Suprapubic skin (tissue), 4 donors: Measurements from ENCODE around the gene NPR2.

Source experiments
- EP300 ChIP-seq: sonication (generic); formaldehyde crosslinking; IDR thresholded peaks from one replicate; pipeline ENCODE4 v1.6.1; 2017; ENCODE audit warnings: antibody characterized with exemption
- POLR2A ChIP-seq, 2 donors: fragments of 450-650 bp; IDR thresholded peaks; one replicate each; pipeline ENCODE4 v1.6.1; 2017; ENCODE audit warnings: antibody characterized with exemption in 2 of 2, mild to moderate bottlenecking in 2 of 2, moderate library complexity in 2 of 2
- POLR2AphosphoS5 ChIP-seq, 3 donors: sonication (generic); formaldehyde crosslinking; IDR thresholded peaks; one replicate each; pipeline ENCODE4 v1.6.1; 2017; ENCODE audit warnings: antibody characterized with exemption in 3 of 3
- TF ChIP-seq, protein P1 (sequence below), 2 donors: fragments of 200-600 bp in 1 of 2; fragments of 450-650 bp in 1 of 2; sonication (generic) in 1 of 2; IDR thresholded peaks; one replicate each; pipeline ENCODE4 v1.5.1; 2016 to 2019; ENCODE audit warnings: antibody characterized with exemption in 2 of 2, mild to moderate bottlenecking in 1 of 2, moderate library complexity in 1 of 2

DNA sequence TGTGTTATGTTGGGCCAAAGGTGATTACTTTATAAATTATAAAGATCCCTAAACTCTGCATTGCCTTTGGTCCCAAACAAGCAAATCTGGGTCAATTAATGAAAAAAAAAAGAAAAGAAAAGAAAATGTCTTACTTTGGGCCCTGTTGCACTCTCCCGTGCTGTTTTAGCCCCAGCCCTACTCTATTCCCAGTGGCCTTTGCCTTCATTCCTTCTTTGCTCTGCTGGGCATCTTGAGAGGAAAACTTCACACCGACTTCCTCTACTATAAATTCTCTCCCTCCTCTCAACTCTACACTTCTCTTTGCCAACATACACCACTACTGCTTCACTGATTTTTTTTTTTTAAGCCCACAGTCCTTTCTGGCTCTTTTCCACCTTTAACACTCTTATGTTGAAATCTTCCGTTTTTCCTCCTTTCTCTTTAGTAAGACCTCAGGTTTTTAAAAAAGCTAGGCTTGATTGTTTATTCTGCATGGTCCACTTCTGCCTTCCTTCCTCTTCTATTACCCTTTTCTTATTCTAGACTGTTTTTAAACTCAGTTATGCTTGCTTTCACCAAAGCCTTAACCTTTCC is 32.8 kb upstream of the NPR2 start:
- TF ChIP-seq POLR2A (IDR thresholded peaks at IDR 0.05): no peak
- TF ChIP-seq, protein P1, sequence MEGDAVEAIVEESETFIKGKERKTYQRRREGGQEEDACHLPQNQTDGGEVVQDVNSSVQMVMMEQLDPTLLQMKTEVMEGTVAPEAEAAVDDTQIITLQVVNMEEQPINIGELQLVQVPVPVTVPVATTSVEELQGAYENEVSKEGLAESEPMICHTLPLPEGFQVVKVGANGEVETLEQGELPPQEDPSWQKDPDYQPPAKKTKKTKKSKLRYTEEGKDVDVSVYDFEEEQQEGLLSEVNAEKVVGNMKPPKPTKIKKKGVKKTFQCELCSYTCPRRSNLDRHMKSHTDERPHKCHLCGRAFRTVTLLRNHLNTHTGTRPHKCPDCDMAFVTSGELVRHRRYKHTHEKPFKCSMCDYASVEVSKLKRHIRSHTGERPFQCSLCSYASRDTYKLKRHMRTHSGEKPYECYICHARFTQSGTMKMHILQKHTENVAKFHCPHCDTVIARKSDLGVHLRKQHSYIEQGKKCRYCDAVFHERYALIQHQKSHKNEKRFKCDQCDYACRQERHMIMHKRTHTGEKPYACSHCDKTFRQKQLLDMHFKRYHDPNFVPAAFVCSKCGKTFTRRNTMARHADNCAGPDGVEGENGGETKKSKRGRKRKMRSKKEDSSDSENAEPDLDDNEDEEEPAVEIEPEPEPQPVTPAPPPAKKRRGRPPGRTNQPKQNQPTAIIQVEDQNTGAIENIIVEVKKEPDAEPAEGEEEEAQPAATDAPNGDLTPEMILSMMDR (IDR thresholded peaks at IDR 0.05): no peak
- TF ChIP-seq POLR2AphosphoS5 (IDR thresholded peaks at IDR 0.05): no peak
- no peak for TF ChIP-seq EP300
